Fibroblast of skin of right quadriceps (primary cell): Measurements from ENCODE around the gene COPZ1.

Experiments
- DNase-seq: peaks from one replicate; pipeline ENCODE4 v3.0.0-alpha.2; 2013

The COPZ1 gene

GRCh38 chr12:54398995-54399793 lies 74.3 kb downstream of the COPZ1 start:
- peak; percentile 81 for DNase-seq

GRCh38 chr12:54401119-54401518 lies 76.2 kb downstream of the COPZ1 start:
- DNase-seq, result no peak
